G401.6 (cell line): ENCODE results near the gene NBPF1.
"Not testable (repeated sequence)": the region's sequence is repeated elsewhere in the genome, so short reads cannot be mapped to it uniquely, and the experiment has no call there.

Experiments
- FAIRE-seq: peaks from 2 replicates; lab custom pipeline; 2012; peaks lifted over from hg19 to GRCh38; lab: Jason Lieb, UNC

NBPF1 gene

DNA sequence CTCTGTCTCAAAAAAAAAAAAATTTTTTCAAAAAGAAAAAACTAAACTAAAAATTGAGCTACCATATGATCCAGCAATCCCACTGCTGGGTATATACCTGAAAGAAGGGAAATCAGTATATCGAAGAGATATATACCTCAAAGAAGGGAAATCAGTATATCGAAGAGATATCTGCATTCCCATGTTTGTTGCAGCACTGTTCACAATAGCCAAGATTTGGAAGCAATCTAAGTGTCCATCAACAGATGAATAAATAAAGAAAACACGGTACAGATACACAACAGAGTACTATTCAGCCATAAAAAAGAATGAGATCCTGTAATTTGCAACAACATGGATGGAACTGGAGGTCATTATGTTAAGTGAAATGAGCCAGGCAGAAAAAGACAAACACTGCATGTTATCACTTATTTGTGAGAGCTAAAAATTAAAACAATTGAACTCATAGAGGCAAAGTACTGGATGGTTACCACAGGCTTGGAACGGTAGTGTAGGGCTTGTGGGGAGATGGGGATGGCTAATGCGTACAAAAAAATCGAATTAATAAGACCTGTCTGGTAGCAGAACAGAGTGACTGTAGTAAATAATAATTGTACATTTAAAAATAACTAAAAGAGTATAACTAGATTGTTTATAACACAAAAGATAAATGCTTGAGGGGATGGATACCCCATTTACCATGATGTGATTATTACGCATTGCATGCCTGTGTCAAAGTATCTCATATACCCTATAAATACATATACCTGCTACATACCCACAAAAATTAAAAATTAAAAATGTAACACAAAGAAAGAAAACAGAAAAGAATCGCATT, 28.0 kb upstream of the NBPF1 start:
- FAIRE-seq = not testable (repeated sequence)

DNA sequence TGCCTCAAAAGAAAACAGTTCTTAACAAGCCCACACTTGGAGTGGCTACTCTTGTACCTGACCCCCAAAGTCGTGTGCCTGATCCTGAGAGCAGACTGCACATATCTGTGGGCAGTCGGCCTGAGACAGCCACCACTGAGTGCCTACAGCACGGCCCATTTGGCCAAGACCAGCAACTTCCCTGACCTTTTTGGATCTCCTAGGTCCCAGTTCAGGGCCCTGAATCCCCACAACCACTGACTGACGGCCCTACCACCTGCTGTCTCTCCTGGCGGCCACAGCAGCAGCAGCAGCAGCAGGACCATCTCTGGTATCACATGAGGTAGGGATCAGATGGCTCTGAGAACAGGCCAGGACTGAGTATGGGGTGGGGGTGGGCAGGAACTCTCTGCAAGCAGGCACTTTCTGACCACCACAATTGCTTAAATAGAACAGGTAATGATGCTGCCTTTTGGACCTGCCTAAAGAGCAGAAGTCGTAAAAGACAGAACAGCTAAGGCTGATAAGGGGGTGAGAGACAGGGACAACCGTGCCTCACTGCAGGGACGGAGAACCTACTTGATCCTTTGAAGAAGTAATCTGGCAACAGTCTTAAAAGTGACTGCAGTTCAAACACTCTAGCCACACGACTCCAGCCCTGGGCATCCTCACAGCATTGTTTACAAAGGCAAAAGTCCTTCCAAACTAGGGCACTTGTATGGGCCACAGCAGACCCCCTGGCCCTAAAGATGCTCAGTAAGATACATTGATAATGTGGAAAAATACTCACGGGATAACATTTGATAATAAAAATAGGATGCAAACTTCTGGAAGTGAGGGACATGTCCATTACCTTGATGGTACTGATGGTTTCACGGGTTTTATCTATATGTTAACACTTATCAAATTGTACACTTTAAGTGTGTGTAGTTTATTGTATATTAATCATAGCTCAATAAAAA, 26.0 kb upstream of the NBPF1 start:
- FAIRE-seq = not testable (repeated sequence)

DNA sequence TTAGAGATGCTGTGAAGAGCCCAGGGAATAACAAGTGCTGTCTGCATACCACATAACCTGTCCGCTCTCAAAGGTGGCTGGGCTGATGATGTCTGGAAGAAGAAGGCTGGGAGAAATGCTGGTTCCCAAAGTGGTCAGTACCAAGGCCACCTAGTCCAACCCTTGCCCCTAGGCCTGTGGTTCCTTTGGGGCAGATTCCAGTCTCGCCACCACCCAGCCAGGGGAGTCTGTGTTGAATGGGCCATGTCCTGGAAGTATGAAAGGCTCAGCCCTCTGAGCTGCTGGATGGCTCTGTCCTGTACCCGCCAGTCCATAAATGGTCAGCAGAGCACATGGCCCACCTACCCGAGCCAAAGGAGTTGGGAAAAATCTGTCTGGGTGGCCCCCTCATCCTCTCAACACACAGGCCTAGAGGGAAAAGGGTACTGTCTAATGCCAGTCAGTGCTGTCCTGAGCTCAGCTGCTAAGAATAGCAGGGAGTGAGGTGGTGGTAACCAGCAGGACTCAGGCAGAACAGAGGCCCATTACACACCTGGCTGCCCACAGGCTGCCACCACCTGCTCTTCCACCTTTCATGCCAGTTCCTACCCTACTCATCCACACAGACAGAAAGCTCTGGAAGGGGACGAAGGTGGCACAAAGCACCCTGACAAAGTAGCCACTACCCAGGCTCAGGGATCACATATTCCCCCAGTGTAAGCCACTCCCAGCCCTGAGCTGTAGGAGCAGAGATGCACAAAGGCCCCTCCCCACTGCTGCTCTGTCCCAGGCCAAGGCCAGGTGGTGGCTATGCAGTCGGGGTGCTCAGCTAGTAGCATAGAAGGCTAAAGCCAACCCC, 24.8 kb upstream of the NBPF1 start:
- FAIRE-seq = not testable (repeated sequence)

DNA sequence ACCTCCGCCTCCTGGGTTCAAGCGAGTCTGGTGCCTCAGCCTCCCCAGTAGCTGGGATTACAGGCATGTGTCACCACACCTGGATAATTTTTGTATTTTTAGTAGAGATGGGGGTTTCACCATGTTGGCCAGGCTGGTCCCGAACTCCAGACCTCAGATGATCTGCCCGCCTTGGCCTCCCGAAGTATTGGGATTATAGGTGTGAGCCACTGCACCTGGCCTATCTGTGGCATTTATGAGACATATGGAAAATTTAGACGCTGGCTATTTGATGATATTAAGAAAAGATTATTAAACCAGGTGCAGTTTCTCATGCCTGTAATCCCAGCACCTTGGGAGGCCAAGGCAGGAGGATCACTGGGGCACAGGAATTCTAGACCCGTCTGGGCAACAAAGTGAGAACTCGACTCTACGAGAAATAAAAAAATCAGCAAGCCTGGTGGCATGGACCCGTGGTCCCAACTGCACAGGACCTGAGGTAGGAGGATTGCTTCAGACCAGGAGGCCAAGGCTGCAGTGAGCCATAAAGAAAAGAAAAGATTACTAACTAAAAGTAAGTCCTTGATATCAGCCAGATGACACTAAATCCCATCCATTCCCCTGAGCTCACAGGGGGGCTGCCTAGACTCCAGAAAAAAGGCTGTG, 23.3 kb upstream of the NBPF1 start:
- FAIRE-seq = not testable (repeated sequence)

DNA sequence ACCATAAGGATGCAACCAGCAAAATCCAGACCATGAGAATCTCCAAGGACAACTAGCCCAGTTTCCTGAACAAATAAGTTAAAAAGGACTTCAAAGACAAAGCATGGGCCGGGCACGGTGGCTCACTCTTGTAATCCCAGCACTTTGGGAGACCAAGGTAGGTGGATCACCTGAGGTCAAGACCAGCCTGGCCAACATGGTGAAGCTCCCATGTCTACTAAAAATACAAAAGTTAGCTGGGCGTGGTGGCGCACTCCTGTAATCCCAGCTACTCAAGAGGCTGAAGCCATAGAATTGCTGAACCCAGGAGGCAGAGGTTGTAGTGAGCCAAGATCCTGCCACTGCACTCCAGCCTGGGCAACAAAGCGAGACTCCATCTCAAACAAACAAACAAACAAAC, 22.6 kb upstream of the NBPF1 start:
- not testable (repeated sequence) for FAIRE-seq

DNA sequence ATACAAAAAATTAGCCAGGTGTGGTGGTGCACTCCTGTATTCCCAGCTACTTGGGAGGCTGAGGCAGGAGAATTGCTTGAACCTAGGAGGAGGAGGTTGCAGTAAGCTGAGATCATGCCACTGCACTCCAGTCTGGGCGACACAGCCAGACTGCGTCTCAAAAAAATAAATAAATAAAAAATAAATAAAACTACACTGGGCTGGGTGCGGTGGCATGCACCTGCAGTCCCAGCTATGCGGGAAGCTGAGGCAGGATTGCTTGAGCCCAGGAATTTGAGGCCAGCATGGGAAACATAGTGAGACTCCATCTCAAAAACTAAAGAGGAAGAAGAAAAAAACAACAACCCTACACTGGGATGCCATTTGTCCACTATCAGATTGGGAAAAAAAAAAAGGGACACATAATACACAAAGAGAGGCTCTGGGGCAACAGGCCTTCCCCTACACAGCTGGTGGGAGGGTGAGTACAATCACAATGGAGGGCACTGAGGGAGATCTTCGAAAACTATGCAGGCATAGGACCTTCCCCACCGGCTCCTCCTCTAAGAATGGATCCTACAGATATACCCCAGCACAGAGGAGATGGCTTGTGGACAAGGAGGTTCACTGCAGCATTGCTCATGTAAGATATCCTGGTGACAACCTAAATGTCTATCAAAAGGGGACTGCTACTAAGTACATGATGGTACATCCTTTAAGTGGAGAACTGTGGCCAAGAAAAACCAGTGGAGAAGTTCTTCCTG, 20.3 kb upstream of the NBPF1 start:
- not testable (repeated sequence) for FAIRE-seq

DNA sequence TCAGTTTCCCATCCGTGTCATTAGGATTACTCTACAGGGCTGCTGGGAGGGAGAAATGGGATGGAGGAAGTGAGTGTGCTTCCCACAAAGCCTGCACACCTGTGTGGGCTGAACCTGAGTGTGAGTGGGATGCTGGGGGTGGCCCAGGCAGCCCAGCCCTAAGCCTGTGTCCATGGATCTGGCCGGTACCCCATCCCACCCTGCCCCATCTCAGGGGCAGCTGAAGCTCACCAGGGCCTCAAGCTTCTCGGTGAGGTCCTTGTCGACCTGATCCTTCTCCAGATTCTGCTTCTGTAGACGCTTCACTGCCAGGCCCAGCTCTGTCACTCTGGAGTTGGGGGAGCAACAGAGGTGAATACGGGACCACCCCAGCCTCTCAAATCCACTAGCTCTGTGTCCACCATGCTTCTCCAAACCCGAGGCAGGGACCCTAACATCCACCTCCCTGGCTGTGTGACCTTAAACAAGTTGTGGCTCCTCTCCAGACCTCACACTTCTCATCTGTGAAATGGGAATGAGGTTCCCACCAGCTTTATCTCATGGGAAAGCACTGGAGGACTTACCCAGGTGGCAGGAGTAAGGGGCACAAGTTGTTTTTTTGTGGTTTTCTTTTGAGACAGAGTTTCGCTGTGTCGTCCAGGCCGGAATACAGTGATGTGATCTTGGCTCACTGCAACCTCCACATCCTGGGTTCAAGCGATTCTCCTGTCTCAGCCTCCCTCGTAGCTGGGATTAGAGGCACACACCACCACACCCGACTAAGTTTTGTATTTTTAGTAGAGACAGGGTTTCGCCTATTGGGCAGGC, 18.9 kb upstream of the NBPF1 start:
- FAIRE-seq = not testable (repeated sequence)

DNA sequence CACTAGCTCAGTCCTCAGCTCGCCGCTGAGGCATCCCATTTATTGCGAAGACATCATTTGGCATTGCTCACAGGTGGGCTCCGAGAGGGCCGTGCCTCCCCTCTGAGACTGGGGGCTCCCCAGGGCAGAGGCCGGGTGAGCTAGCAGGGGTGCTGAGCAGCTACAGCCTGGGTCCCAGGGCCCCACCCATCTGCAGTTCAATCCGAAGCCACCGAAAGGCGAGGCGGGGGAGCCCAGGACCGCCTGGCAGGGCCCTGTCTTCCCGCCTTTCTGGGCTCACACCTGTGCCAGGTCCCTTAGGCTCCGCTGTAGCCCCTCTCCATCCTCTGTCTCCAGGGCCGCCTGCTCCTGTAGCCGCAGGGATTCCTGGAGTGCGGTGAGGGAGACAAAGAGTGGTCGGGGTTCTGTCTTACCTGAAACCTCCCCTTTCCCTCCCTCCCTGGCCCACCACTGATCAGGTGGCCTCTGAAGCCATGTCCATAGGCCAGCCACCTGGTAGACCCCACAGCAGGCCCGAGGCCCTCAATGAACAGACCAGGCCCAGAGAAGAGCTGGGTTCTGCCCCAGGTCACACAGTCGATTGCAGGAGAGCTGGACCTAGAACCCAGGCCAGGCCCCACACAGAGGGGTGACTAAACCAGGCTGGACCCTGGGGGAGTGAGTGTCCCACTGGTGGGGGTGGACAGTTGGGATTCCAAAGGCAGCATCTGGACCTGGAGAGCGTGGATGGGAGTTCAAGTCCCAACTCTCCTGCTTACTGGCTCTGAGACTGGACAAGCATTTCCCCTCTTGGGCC, 18.1 kb upstream of the NBPF1 start:
- no peak for FAIRE-seq

DNA sequence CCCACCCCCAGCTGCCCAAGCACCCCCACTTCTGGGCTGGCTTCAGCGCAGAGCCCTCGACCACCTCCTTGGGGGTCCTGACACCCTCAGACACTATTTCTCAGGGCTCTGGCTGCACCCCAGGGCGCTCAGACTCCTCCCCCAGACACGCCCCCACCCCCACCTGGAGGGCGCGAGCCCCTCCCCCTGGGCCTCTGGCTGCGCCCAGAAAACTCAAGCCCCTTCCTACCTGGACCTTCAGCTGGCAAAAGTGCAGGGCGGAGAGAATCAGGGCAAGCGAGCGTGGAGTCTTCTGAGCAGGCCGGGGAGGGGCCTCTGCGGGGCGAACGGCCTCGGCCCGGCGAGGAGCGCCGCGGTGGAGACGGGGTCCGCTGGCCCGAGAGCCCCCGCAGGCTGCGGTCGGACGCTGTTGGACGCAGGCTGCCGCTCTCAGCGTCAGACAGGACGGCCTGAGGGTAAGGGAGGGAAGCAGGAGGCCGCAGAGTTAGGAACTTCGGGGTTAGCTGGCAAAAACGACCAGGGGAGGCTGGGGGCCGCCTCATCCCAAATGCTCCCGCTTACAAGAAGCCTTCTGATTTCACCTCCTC, 17.4 kb upstream of the NBPF1 start:
- no peak for FAIRE-seq

DNA sequence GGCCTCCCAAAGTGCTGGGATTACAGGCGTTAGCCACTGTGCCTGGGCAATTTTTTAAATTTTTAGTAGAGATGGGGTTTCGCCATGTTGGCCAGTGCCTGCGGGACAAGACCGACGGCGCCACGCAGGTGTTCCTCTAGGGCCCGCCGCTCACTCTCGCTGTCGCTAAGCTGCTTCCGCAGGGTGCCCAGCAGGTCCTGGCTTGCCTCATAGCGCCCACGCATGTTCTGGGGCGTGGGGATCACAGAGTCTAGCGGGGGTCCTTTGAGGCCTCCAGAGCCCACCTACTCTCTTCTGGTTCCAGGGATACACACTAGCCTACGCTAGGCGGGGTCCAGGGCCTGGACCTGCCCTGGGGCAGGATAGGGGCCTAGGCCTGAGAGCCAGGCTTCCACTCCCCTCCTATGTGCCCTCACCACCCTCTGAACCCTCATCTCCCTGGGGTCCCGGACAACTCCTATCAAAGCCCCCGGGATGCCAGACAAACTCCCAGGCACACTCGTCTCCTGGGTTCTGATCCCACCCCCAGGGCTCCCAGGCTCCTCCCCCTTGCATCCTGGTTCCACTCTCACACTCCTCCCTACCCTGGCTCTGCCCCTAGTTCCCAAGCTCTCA, 16.7 kb upstream of the NBPF1 start:
- FAIRE-seq = not testable (repeated sequence)

DNA sequence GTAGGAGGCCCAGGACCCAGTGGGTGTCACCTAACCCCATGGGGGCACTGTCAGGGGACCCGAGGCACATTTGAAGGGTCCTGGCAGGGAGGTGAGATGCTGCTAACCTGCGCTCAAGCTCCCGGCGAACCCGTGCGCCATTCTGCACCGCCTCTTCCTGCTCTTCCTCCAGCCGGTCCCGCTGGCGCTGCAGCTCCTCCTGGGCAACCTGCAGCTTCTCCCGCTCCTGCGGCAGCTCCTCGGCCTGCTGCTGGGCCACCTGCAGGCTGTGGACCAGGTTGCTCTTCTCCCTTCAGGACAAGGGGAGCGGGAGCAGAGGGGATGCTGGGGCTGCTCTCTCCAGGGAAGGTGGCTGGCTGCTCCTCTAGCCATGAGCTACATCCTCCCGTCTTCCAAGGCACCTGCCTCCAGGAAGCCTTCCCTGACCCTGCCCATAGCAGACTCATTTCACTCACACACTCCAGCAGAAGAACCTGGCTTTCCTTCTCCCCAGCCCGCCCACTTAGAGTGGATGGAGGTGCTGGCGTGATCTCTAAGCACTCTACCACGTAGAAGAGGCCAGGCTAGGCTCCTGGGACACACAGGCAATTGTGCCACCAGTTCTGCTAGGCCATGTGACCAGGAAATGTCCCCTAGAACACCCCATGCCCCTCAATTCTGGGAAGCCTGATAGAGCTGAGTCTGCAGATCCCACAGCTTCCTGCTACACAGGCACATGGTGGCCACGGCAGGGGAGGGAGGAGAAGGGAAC, 15.2 kb upstream of the NBPF1 start:
- no peak for FAIRE-seq

DNA sequence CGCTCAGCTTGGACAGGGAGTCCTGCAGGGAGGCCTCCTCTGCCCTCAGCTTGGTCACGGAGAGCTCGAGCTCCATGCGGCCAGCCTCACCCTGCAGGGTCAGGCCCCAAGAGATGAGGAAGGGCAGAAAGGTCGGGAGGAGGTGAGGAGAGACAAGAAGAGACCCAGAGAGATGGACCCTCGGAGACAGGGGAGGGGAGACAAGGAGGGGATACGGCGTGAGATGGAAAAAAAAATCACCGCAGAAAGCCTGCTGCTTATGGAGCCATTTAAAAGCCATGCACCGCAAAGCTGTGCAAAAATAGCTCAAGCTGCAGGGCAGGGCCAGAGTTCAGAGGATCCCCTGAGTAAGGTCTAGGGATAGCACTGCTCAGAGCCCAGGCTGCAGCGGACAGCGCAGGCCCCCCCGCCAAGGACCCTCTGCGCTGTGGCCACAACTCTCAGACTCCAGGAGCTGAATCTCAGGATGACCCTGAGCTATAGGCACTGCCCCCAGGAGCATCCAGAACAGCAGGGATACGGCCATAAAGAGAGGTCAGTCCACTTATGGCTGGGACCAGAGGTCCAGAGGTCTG, 13.1 kb upstream of the NBPF1 start:
- not testable (repeated sequence) for FAIRE-seq

DNA sequence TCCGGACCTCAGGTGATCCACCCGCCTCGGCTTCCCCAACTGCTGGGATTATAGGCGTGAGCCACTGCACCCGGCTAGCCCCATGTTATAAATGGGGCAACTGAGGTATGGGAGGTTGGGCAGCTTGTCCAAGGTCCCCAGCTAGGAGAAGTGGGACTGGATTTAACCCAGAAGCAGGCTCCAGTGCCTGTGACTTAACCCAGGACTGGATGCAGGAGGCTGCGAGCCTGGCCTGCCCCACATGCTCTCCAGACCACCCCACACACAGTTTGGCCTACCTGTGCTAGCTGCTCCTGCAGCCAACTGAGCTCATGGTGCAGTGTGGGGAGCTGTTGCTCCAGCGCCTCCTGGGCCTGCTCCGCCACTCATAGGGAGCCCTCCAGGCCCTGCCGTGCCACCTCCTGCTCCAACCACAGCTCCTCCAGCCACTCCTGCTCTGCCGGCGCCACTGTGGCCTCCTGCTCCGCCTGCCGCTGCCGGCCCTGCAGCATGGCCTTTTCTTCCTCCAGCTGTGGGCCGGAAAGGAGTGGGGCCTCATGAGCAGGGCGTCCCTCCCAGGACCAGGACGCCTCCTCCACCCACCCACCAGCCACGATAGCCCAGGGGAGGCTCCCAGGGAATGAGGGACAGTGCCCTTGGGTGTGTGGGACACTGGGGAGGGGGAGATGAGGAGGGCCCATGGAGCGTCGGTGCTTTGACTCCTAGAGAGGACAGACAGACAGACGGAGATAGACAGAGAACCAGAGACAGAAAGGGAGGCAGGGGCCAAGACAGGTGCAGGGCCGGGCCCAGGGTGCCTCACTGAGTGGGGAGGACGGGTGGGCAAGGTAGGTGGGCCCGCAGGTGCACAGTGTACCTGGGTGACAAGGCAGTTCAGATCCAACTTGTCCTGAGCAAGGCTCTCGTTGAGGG, 12.4 kb upstream of the NBPF1 start:
- FAIRE-seq = no peak

DNA sequence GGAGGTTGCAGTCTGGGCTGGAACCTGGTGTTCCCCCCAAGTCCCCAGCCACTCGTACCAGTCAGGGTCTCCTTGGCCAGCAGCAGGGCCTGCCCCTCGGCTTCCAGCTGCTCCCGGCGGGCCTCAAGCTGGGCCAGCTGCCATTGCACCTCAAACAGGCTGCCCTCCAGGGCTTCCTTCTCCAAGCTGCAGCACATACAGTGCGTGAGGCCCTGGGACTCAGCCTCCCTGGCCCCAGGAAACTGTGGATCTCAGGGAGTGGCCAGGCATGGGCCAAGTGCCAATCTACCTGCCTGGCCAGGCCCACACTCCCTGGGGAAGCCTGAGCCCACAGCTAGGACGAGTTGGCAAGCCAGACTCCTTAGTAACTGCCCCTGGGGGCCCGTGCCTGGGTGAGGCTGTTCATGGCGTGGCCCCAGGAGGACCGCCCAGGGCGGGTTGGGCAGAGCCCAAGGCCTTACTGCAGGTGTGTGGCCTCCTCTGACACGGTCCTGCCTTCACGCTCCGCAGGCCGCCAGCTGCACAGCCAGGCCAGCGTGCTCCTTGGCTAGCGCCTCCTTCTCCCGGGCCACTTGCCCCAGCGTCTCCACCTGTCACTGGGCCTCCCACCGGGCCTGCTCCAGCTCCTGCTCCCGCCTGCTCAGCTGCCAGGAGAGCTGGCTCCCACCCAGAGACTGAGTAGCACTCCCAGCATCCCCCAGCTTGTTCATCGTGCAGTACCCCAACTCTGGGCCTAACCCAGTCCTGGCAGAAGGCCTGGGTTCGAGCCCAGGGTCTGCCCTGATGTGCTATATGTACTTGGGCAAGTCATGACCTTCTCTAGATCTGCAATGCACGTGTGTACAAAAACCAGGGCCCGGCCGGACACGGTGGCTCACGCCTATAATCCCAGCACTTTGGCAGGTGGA, 10.7 kb upstream of the NBPF1 start:
- not testable (repeated sequence) for FAIRE-seq

DNA sequence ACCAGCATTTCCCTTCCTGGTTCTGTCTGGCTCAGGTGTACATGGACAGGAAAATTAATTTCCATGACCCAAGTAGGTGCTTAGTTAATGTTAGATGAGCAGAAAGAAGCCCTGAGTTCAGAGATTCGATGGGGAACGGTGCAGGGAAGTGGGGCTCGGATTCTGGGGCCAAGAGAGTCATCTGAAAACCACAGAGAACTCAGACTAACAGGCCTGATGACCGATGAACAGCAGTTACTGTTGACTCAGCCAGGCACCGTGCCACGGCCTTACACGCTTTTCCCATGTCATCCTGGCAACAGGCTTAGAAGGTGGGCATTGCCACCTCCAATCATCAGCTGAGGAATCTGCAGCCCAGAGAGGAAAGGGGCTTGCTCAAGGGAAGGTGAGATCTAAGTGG, 10.0 kb upstream of the NBPF1 start:
- FAIRE-seq = not testable (repeated sequence)
